22Rv1 (cell line): Measurements from ENCODE around the gene OLFML2B.

ENCODE experiments used
- CTCF ChIP-seq: fragments of 450-650 bp; IDR thresholded peaks from 2 replicates; pipeline ENCODE4 v1.5.1; 2017; ENCODE audit warnings: mild to moderate bottlenecking
- ZFX ChIP-seq: fragments of 450-650 bp; IDR thresholded peaks from 2 replicates; pipeline ENCODE4 v1.6.1; 2017; ENCODE audit warnings: antibody characterized with exemption, borderline replicate concordance

GRCh38 chr1:162023547-162024501, at the start of gene OLFML2B:
- TF ChIP-seq CTCF: peak; percentile 27; the same call in 1 of the 2 replicates
- TF ChIP-seq ZFX: no peak
